Calu3 (cell line): ENCODE data around the gene SMIM35. TPM values are rescaled to one million over a fixed set of nuclear protein-coding genes. Genes with fewer than 3 reads are reported as not detected.

Source experiments
- BruUV-seq: library from RNA; stranded (reverse); fragments of 400-500 nt; replicated peaks from 2 replicates; lab custom pipeline; 2021; lab: Mats Ljungman, UMichigan
- CTCF ChIA-PET: fragments of 300-600 bp; sonication (Branson Sonifier 250); formaldehyde crosslinking; loops from one replicate; lab custom pipeline; 2022; ENCODE audit warnings: antibody characterized with exemption; lab: Charles Lee
- DNase-seq: peaks from one replicate; pipeline ENCODE4 v3.0.0; 2022
- H3K27ac Mint-ChIP-seq: one replicate; pipeline ENCODE4 v1.8.0; 2022; ENCODE audit warnings: mixed read lengths; ENCODE audit not compliant: unreplicated experiment
- H3K27me3 Mint-ChIP-seq: one replicate; pipeline ENCODE4 v1.8.0; 2022; ENCODE audit warnings: mixed read lengths; ENCODE audit not compliant: unreplicated experiment
- H3K36me3 Mint-ChIP-seq: one replicate; pipeline ENCODE4 v1.8.0; 2022; ENCODE audit warnings: mild to moderate bottlenecking, moderate library complexity, mixed read lengths; ENCODE audit not compliant: insufficient read depth, unreplicated experiment
- H3K4me1 Mint-ChIP-seq: one replicate; pipeline ENCODE4 v1.8.0; 2022; ENCODE audit warnings: mild to moderate bottlenecking, low read depth, mixed read lengths; ENCODE audit not compliant: unreplicated experiment
- H3K4me3 Mint-ChIP-seq: one replicate; pipeline ENCODE4 v1.8.0; 2022; ENCODE audit warnings: mild to moderate bottlenecking, low read depth, moderate library complexity, mixed read lengths; ENCODE audit not compliant: unreplicated experiment
- H3K9me3 Mint-ChIP-seq: one replicate; pipeline ENCODE4 v1.8.0; 2022; ENCODE audit warnings: low read depth, mixed read lengths; ENCODE audit not compliant: unreplicated experiment
- CTCF ChIP-seq: fragments of 200-600 bp; IDR thresholded peaks from one replicate; pipeline ENCODE4 v1.8.0; 2022; ENCODE audit warnings: antibody characterized with exemption; ENCODE audit not compliant: unreplicated experiment
- intact Hi-C: fragments of 100-400 bp; cut with micrococcal nuclease; formaldehyde crosslinking; loops from one replicate; pipeline ENCODE4 v1.10.0; 2022; ENCODE audit not compliant: unreplicated experiment
- total RNA-seq: library from RNA; stranded (reverse); gene quantifications from 2 replicates; pipeline ENCODE4 v1.2.3, GENCODE V29; 2022

The SMIM35 gene
- total RNA-seq, 1 experiment from 2014 or later, result not detected

DNA sequence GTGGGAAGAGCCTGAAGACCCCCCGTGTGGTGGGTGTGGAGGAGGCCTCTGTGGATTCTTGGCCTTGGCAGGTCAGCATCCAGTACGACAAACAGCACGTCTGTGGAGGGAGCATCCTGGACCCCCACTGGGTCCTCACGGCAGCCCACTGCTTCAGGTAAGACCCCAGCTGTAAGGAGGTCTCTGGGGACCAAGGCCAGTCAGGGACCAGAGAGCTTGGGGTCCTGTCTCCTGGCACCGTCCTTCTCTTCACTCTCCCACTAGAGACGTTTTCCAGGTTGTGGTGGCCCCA, 24.9 kb upstream of the SMIM35 start:
- Mint-ChIP-seq H3K36me3 (peaks cover 21% of the 10 kb centered on the region), H3K9me3 (no peaks in the 10 kb centered on the region), H3K27me3 (no peaks in the 10 kb centered on the region), H3K4me3 (no peak overlapping the region), H3K27ac (no peak overlapping the region), H3K4me1 (no peaks in the 10 kb centered on the region)
- intact Hi-C loops, result no loop called here
- no TSS peak for BruUV-seq
- no peak for TF ChIP-seq CTCF
- no peak for DNase-seq
- CTCF ChIA-PET, result no interaction called here

DNA sequence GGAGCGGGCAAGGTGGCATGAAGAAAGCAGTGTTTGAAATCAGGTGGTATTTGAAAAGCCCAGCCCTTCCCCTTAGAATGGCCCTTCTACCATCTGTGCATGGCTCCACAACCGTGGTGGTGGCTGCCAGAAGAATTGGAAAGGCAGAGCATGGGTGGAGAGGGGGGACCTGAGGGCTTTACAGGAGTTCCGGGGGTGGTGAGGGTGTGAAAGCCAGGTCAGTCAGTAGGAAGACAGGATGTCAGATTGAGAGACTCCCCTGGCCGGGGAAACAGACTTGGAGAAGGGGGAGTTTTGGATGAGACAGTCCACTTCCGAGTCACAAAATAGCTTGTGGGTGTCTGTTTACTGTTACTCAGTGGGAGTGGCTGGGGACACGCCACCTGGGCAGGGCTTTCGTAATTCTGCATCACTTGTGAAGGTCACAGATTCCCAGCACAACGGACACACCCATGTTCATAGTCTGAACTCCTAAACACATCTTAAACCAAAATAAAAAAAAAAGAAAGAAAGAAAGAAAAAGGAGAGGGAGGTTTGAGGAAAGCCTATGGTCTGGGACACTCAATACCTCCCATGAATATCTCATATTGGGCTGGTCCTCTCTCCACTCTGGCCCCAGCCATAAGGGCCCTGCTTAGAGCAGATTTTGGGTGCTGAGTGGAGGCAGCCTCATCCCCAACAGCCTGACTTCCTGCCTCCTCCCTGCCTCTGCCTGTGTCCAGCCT, 24.4 kb upstream of the SMIM35 start:
- H3K9me3 Mint-ChIP-seq, result no peaks in the 10 kb centered on the region
- BruUV-seq, result no TSS peak
- TF ChIP-seq CTCF, result no peak
- DNase-seq, result no peak
- H3K27ac Mint-ChIP-seq, result no peak overlapping the region
- intact Hi-C loops, result no loop called here
- H3K4me1 Mint-ChIP-seq, result no peaks in the 10 kb centered on the region
- no peaks in the 10 kb centered on the region for H3K27me3 Mint-ChIP-seq
- CTCF ChIA-PET, result no interaction called here
- peaks cover 21% of the 10 kb centered on the region for H3K36me3 Mint-ChIP-seq
- no peak overlapping the region for H3K4me3 Mint-ChIP-seq

GRCh38 chr11:118109231-118109630, 22.5 kb upstream of the SMIM35 start:
- H3K27ac Mint-ChIP-seq, result no peak overlapping the region
- H3K27me3 Mint-ChIP-seq, result no peaks in the 10 kb centered on the region
- H3K4me1 Mint-ChIP-seq, result no peaks in the 10 kb centered on the region
- BruUV-seq, result no TSS peak
- no peak overlapping the region for H3K4me3 Mint-ChIP-seq
- DNase-seq, result no peak
- no peak for TF ChIP-seq CTCF
- H3K9me3 Mint-ChIP-seq, result no peaks in the 10 kb centered on the region
- CTCF ChIA-PET, result no interaction called here
- intact Hi-C loops, result no loop called here
- peaks cover 16% of the 10 kb centered on the region for H3K36me3 Mint-ChIP-seq

DNA sequence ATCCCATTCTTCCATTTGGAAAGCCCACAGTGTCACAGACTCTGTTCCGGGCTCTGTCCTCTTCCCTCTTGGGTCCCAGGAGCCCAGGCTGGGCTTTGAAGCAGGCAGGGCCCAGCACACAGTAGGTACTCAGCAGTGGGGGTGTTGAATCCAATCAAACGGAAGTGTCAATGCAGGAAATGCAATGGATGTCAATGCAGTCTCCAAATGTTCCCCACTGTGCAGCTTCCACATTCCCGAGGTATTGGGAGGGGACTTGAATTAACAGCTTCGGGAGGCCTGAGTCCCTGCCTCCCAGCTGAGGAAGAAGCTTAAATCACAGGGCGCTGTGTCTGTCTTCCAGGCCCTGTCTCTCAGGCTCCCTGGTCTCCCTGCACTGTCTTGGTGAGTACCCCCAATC, 21.8 kb upstream of the SMIM35 start:
- CTCF ChIA-PET, result no interaction called here
- DNase-seq, result no peak
- no TSS peak for BruUV-seq
- no peak overlapping the region for H3K27ac Mint-ChIP-seq
- H3K9me3 Mint-ChIP-seq, result no peaks in the 10 kb centered on the region
- H3K27me3 Mint-ChIP-seq, result no peaks in the 10 kb centered on the region
- TF ChIP-seq CTCF, result no peak
- H3K4me3 Mint-ChIP-seq, result no peak overlapping the region
- peaks cover 11% of the 10 kb centered on the region for H3K36me3 Mint-ChIP-seq
- H3K4me1 Mint-ChIP-seq, result no peaks in the 10 kb centered on the region
- intact Hi-C loops, result no loop called here
